Limb (tissue), 2 donors: Measurements from ENCODE around the gene DNMT3A.
A peak's percentile ranks its signal among the peaks of the same experiment; 100 is the strongest.

Source experiments
- DNase-seq, 2 donors: peaks; one replicate each; pipeline ENCODE4 v3.0.0-alpha.2; 2016; ENCODE audit errors: extremely low spot score in 2 of 2

Gene DNMT3A

GRCh38 chr2:25306777-25307368 lies 34.9 kb downstream of the DNMT3A start:
- no peak for DNase-seq

GRCh38 chr2:25305775-25306174 lies 36.0 kb downstream of the DNMT3A start:
- DNase-seq = peak; percentile 46 to 75

- DNase-seq = no peak
Measured at GRCh38 chr2:25304826-25305596, 36.7 kb downstream of the DNMT3A start.

GRCh38 chr2:25304321-25304720 lies 37.4 kb downstream of the DNMT3A start:
- no peak for DNase-seq

- peak in 1 of 2 donors; percentile 77 for DNase-seq
Measured at GRCh38 chr2:25303633-25304236, 38.0 kb downstream of the DNMT3A start.

DNA sequence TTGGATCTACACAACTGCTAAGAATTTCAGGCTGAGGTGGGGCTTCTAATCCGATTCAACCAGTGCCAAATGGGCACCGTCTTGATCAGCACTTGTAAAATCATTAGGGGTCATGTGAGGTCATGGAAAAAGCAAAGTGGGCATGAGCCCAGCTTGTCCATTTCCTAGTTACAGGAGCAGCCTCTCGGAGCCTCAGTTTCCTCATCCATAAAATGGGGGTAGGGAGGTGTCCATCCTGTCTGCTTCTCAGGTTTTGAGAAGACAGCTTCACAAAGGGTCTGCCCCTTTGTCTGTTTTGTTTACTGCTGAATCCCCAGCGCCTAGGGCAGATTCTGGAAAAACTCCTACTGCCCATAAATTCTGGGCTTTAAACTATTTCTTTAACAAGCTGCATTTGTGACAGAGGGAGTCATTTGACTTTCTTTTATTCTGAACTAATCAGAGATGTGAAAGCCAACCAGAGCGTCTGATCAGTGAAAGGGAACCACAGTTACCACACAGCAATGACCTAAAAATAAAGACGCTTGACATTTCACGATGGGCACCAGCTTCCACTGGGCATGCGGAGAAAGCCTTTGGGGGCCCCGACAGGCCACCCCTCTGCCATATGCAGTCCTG lies 38.9 kb downstream of the DNMT3A start:
- no peak for DNase-seq

DNA sequence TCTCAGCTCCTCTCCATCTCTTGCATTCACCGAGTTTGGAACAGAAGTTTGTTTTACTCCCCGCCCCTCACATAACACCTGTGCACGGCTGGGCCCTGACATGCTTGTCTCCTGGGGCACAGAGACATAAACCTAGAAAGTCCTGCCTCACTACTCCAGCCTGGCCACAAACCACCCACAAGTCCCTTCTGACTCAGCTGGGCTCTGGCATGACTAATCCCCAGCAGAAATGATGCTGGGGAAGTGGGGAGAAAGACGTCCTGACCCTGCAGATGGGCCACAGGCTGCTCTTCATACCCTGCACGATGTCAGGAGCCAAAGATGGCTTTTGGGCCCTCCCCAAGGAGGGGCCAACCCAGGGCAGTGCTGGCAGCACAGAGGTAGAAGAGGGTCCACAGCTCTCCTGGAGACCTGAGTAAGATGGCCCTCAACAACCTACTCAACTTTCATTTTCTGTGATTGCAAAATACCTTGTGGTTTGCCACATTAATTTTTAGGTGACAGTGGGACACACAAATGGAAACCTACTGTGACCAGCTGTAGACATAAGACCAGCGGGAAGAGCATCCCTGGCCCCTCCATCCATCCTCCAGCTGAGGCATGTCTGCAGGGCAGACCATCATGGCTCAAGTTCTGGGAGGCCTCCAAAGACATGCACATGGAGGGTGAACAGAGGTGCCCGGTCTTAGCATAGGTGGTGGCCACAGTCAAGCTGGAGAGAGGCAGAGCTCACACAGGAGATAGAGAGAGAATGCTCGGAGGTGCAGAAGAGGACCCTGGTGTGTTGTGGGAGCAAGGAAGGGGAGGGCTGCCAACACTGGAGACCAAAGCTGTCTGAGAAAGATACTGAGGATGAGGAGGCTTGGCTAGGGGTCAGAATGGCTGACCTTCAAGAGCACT lies 40.0 kb downstream of the DNMT3A start:
- no peak for DNase-seq

DNA sequence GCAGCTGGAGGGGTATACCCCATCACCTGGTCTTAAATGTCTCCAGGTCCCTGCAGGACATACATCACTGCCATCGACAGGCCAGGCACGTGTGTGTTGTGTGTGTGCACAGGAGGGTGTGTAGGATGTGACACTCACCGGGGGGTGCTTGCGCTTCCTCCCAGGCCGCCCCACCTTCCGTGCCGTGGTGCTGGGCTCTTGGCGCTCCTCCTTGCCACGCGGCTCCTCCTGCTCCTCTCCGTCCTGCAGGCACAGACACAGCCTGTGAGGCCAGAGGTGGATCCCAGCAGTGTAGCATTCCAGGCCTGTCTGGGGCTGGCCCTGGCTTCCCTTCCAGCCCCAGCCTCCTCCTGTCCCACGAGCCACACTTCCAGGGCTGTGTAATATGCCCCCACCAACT lies 41.7 kb downstream of the DNMT3A start:
- no peak for DNase-seq

DNA sequence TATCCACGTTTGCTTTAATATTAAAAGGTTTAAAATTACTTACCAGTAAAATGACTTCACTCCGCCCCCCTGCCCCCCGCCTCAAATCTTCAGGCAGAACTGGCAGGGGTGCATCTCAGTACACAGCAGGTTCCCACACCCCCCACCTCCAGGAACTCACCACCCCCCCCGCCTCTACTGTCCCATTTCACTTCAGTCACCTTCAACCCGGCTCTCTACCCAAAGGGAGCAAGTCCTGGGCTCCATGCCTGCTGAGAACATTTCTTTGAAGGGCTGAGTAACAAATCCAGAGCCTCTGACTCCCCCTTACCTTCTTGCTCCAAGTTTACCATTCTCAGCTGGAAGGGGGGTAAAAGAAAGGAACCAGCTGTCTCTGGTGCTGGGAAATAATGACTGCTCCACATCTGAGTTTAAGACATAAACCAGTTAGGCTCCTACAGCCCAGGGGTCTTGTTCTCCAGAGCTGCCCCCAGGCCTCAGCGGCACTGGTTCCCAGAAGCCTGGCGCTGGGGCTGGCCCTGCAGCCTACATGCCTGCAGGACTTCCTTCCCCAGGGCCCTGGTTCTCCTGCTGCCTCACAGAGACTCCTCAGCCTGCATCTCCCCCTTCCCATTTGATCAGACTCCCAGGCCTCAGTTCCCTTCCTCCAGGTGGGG lies 42.8 kb downstream of the DNMT3A start:
- no peak for DNase-seq

DNA sequence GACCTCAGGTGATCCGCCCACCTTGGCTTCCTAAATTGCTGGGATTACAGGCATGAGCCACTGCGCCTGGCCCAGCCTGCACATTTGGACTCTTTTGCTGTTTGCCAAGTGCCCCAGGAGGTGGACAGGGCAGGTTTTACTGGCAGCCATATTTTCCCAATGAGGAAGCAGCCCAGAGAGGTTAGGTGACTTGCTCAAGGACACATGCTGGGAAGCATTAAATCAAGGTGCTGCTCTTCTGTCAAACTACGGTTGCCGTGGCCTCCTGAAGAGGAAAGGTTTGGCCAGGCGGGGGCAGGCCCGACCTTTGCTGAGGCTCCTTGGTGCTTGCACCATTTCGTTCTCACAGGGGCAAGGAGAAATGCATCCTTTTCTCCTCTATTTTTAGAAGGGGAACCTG lies 44.0 kb downstream of the DNMT3A start:
- DNase-seq = no peak

GRCh38 chr2:25295621-25296020 lies 46.1 kb downstream of the DNMT3A start:
- no peak for DNase-seq

DNA sequence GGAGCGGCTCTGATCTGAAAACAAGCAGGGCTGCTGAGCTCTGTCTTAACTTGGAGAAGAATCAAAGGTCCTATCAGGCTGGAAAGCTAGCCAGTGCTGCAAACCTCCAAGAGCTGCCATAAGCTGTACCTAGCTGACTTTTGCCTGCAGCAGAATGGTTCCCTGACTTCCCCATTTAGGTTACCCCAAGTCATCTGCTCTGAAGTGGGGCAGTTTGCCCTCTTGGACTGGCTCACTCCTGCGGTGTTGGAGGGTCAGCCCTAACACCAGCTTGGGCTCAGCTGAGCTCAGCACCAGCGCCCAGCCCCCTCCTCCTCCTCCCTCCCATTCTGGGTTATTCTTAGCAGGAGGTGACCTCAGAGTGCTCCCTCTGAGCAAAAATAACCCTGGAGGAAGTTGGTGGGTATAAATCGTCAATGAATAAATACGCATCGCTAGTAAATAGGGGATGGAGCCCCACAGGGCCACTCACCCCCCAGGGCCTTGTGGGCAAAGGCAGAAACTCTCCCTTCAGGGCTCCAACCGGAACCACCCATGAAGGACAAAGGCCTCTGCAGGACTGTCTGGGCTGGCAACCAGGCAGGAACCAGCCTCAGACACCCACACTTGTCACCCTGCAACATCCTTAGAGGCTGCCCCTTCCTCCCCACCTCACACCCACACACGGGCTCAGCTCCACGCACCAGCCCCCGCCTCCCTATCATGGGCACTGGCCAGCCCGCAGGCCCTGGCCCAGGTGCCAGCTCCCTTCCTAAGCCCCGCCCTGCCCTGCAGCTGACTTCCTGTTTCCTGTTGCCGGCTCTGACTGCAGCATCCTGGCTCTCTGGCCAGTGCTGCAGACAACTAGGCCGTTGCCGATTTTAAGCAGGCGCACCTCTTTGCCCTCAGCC lies 46.9 kb downstream of the DNMT3A start:
- no peak for DNase-seq

DNA sequence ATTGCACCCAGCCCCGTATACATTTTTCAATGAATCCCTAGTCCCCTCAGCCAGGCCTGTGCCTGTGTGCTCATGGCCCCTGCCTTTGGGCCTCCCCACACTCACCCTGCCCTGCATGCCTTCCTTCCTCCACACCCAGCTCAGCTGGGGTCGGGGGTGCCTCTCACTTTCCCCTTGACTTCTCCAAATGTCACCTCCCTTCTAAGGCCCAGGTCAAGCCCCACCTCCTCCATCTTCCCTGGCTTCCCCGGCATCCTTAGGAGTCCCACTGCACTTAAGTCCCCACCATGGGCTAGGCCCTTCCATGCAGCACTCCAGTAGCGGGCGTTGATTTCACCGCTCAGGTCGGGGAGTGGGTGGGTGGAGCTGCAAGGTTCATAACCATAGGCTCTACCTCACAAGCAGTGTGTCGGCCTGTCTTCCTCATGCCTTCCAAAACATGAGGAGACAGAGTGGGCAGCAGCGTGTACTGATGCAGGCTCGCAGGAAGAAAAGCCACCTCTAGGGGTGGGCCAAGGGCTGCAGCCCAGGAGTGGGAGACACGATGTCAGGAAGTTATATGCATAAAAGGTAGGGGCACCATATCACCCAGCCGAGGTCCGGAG lies 47.7 kb downstream of the DNMT3A start:
- no peak for DNase-seq

- DNase-seq = no peak
Measured at GRCh38 chr2:25293145-25293544, 48.6 kb downstream of the DNMT3A start.

DNA sequence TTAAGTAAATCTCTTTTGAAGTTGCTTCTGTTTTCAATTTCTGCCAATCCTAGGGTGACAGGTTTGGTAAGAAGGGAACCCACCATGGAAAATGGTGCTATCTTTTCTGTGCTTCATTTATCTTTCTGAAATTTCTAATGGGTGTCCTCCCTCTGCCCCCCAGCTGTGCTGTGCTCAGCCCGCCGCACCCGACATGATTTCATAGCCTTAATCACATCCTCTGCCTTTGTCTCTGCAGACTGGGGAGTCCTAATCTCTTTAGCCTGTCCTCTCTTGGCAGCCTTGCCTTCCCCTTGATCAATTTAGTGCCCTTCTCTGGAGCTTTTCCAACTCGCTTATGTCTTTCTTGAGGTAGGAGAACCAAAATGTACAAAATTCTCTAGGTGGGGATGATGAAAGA lies 49.3 kb downstream of the DNMT3A start:
- no peak for DNase-seq

- DNase-seq = peak; percentile 77 to 80
Measured at GRCh38 chr2:25290811-25291495, 50.8 kb downstream of the DNMT3A start.

DNA sequence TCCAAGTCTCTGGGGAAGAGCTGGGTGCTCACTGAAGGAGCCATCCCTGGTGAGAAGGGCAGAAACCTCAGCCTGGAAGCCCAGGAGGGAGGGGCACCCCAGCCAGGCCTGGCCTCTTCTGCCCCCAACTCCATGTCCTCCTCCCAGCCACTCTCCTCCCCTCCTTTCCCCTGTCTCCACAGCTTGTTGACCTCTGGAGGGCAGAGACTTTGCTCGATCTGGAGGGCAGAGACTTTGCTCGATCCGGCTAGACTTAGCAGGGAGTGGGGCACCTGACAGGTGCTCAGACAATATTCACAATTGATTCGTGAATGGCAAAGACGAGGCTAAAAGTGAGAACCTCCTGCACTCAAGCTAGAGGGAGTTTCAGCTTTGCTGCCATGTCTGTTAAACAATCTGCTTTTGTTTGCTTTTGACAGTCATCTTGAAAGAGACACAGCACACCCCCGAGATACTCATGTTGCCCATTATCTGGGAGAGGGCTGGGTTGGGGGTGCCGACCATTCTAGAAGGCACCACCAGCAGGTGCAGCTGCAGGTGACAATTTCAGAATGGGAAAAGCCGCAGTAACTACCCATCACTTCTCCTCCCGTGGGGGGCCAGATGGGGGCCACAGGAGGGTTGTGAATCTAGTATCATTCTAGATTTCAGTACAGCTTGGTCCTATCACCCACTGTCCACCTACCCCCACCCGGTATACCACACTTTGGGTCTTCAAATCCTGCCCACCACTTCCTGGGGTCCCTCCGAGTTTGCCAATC lies 54.8 kb downstream of the DNMT3A start:
- no peak for DNase-seq

DNA sequence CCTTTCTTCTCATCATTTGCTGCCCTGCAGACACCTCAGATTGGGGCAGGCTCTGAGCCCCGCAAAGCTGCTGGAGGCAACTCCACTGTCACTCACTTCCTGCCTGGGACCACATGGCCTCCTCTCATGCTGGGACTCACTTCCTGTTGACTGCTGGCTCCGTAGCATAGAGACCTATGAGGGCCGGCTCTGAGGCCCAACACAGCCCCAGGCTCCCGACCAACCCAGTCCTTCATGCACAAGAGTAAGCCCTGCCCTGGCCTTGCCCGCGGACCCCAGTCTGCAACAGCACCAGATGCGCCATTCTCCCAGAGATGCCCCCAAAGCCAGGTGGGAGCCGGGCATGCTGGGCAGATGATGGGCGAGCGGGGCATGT lies 55.7 kb downstream of the DNMT3A start:
- no peak for DNase-seq
